ENCODE results near the gene ZNF593OS.

The ZNF593OS gene

GRCh38 chr1:26169669-26170471 lies 1.8 kb downstream of the ZNF593OS start, which contains the start of gene ZNF593:
Gene ZNF593, plus strand, starts transcription at chr1:26169908. Its CDS starts 76 bp downstream, at chr1:26169984.
- no peak within 1 kb of the TSS for H2BK5ac ChIP-seq (ENCODE audit: low read length)
- H4K5ac ChIP-seq (ENCODE audit: low read length), result no peak within 1 kb of the TSS
- H3K56ac ChIP-seq (ENCODE audit: low read length), result peak within 1 kb of the TSS; percentile 96
- no peak within 1 kb of the TSS for H3K27ac ChIP-seq (ENCODE audit: low read depth, low read length)
- peak within 1 kb of the TSS; percentile 77 for H3K9ac ChIP-seq (ENCODE audit: low read length)
- peak; percentile 93 for DNase-seq
- no CpG with 5 or more reads among the region's 76 CpGs for WGBS (ENCODE audit: extremely low coverage, insufficient coverage, low lambda C conversion rate)
- no peaks in the 10 kb centered on the region for H3K36me3 ChIP-seq (ENCODE audit: control insufficient read depth, insufficient read depth, low read length)
- peak within 1 kb of the TSS; percentile 78 for H3K4me2 ChIP-seq (ENCODE audit: low read length)
- H3K27me3 ChIP-seq (ENCODE audit: insufficient read depth, low read length, poor library complexity), result no peaks in the 10 kb centered on the region
- no peak within 1 kb of the TSS for H2BK120ac ChIP-seq (ENCODE audit: low read depth, low read length)
- H3K79me1 ChIP-seq (ENCODE audit: low read length), result peaks cover 14% of the 10 kb centered on the region
- H3K23ac ChIP-seq (ENCODE audit: low read length), result peak within 1 kb of the TSS; percentile 83
- H2AK5ac ChIP-seq (ENCODE audit: low read length), result peak within 1 kb of the TSS; percentile 50
- H3K79me2 ChIP-seq (ENCODE audit: control insufficient read depth, insufficient read depth, low read length), result peaks cover 8% of the 10 kb centered on the region
- peak within 1 kb of the TSS; percentile 39 for H3K4ac ChIP-seq (ENCODE audit: low read depth, low read length)
- peaks cover 14% of the 10 kb centered on the region for H3K4me1 ChIP-seq (ENCODE audit: control insufficient read depth, low read depth, low read length)
- H2BK15ac ChIP-seq (replicated peaks; ENCODE audit: low read depth), result no peak within 1 kb of the TSS
- peak within 1 kb of the TSS; percentile 31 for H3K18ac ChIP-seq (ENCODE audit: low read length)
- H3K4me3 ChIP-seq (ENCODE audit: low read length), result peak within 1 kb of the TSS; percentile 88
- no peak within 1 kb of the TSS for H4K8ac ChIP-seq (ENCODE audit: low read depth, low read length)

DNA sequence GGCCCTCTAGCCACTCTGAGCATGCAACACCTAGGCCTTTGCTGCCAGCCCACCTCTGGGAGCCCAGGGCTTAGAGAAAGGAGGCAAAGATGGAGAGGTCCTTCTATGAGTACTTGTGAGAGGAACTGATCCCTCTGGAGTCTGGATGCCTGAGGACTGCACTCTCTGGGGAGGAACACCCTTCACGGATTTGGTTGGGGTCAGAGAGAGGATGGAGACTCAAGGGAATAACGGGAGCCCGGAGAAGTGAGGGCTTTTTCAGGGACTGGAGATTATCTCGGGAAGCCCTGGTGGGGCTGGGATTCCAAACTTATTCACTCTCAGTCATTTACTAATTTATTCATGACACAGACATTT lies 2.5 kb downstream of the ZNF593OS start:
- Histone ChIP-seq H3K9ac (ENCODE audit: low read length) (no peak overlapping the region), H3K27me3 (ENCODE audit: insufficient read depth, low read length, poor library complexity) (no peaks in the 10 kb centered on the region), H2AK5ac (ENCODE audit: low read length) (no peak overlapping the region), H3K36me3 (ENCODE audit: control insufficient read depth, insufficient read depth, low read length) (no peaks in the 10 kb centered on the region), H4K5ac (ENCODE audit: low read length) (no peak overlapping the region), H3K79me1 (ENCODE audit: low read length) (peaks cover 14% of the 10 kb centered on the region), H2BK5ac (ENCODE audit: low read length) (no peak overlapping the region), H4K8ac (ENCODE audit: low read depth, low read length) (no peak overlapping the region), H2BK15ac (replicated peaks; ENCODE audit: low read depth) (no peak overlapping the region), H3K4me1 (ENCODE audit: control insufficient read depth, low read depth, low read length) (peaks cover 18% of the 10 kb centered on the region), H3K4me3 (ENCODE audit: low read length) (no peak overlapping the region), H3K23ac (ENCODE audit: low read length) (no peak overlapping the region), H3K79me2 (ENCODE audit: control insufficient read depth, insufficient read depth, low read length) (peaks cover 8% of the 10 kb centered on the region), H3K56ac (ENCODE audit: low read length) (peak overlapping the region; percentile 76), H3K4me2 (ENCODE audit: low read length) (peak overlapping the region; percentile 24), H3K18ac (ENCODE audit: low read length) (no peak overlapping the region), H3K27ac (ENCODE audit: low read depth, low read length) (no peak overlapping the region), H3K4ac (ENCODE audit: low read depth, low read length) (no peak overlapping the region), H2BK120ac (ENCODE audit: low read depth, low read length) (no peak overlapping the region)
- WGBS (ENCODE audit: extremely low coverage, insufficient coverage, low lambda C conversion rate), result no CpG with 5 or more reads among the region's 4 CpGs
- DNase-seq, result no peak

DNA sequence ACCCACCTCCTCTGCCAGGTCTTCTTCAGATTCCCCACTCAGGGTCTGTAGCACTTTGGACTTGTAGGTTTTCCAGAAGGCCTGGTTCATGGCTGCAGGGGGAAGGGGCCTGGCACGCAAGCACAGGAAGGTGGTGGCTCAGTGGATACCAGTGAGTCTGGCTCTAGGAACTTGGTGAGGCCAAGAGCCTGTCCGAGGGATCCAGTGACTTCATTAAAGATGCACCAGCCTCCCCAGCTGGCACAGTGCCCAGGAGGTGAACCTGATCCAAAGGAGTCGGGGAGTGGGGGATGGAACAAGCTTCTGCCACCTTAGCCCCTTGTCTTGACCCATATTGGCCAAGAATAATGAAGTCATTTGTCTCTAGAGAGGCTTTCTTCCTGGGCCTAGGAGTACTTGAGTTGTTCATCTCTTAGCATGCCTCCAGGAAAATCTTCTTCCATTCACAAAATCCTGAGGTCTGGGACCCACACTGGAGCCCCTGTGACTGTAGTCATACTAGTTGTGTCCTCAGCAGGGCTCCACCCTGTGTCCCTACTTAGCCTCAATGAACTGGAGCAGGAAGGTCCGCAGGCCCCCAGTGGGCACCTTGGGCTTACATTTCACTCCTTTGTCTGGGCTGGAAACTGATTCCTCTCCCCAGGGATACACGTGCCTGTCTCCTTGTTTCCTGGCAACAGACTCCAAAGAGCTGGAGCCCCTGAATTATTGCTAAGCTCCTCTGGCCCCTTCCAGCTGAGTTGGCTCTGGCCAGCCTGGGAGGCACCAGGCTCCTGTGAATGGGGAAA lies 3.0 kb downstream of the ZNF593OS start, which contains the start of gene C1orf232:
Gene C1orf232 (minus strand): TSS at position 554 of the 788 bp plus-strand sequence. CDS start 464 bp downstream, at position 90.
- Histone ChIP-seq H3K9ac (ENCODE audit: low read length) (peak within 1 kb of the TSS; percentile 77), H4K5ac (ENCODE audit: low read length) (no peak within 1 kb of the TSS), H3K36me3 (ENCODE audit: control insufficient read depth, insufficient read depth, low read length) (no peaks in the 10 kb centered on the region), H2BK120ac (ENCODE audit: low read depth, low read length) (no peak within 1 kb of the TSS), H3K4me2 (ENCODE audit: low read length) (peak within 1 kb of the TSS; percentile 78), H3K4me1 (ENCODE audit: control insufficient read depth, low read depth, low read length) (peaks cover 18% of the 10 kb centered on the region), H3K56ac (ENCODE audit: low read length) (peak within 1 kb of the TSS; percentile 96), H3K79me1 (ENCODE audit: low read length) (peaks cover 14% of the 10 kb centered on the region), H3K18ac (ENCODE audit: low read length) (no peak within 1 kb of the TSS), H3K27me3 (ENCODE audit: insufficient read depth, low read length, poor library complexity) (no peaks in the 10 kb centered on the region), H3K4me3 (ENCODE audit: low read length) (peak within 1 kb of the TSS; percentile 88), H2AK5ac (ENCODE audit: low read length) (peak within 1 kb of the TSS; percentile 18), H4K8ac (ENCODE audit: low read depth, low read length) (no peak within 1 kb of the TSS), H3K27ac (ENCODE audit: low read depth, low read length) (no peak within 1 kb of the TSS), H3K79me2 (ENCODE audit: control insufficient read depth, insufficient read depth, low read length) (peaks cover 8% of the 10 kb centered on the region), H2BK5ac (ENCODE audit: low read length) (no peak within 1 kb of the TSS), H3K23ac (ENCODE audit: low read length) (no peak within 1 kb of the TSS), H3K4ac (ENCODE audit: low read depth, low read length) (peak within 1 kb of the TSS; percentile 39), H2BK15ac (replicated peaks; ENCODE audit: low read depth) (no peak within 1 kb of the TSS)
- WGBS (ENCODE audit: extremely low coverage, insufficient coverage, low lambda C conversion rate), result no CpG with 5 or more reads among the region's 5 CpGs
- no peak for DNase-seq

DNA sequence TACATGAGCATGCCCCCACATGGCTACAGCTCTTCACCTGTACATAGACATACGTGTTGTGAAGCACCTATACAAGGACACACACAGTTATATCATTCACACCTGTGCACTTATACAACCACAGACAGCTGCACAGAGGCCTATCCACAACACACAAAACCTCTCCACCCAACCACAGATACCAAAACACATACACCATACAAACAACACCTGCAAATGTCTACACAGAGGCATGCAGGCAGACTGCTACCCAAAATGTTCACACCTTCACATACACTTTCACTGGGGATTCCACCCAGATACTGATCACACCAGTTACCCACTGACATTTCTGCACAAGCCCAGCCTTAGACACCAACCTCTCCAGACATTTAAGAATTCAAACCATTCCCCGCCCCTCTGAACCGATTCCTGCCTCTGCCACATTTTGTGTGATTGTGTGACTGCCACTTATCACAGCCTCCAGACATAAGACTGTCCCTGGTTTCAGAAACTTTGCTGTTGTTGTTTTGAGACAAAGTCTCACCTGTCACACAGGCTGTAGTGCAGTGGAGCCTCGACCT lies 4.8 kb downstream of the ZNF593OS start:
- H2BK15ac ChIP-seq (replicated peaks; ENCODE audit: low read depth), result no peak overlapping the region
- H3K18ac ChIP-seq (ENCODE audit: low read length), result no peak overlapping the region
- H3K36me3 ChIP-seq (ENCODE audit: control insufficient read depth, insufficient read depth, low read length), result no peaks in the 10 kb centered on the region
- no peak overlapping the region for H4K8ac ChIP-seq (ENCODE audit: low read depth, low read length)
- no peak overlapping the region for H3K9ac ChIP-seq (ENCODE audit: low read length)
- H2BK5ac ChIP-seq (ENCODE audit: low read length), result no peak overlapping the region
- H4K5ac ChIP-seq (ENCODE audit: low read length), result no peak overlapping the region
- no peak overlapping the region for H3K4ac ChIP-seq (ENCODE audit: low read depth, low read length)
- peaks cover 14% of the 10 kb centered on the region for H3K79me1 ChIP-seq (ENCODE audit: low read length)
- H3K79me2 ChIP-seq (ENCODE audit: control insufficient read depth, insufficient read depth, low read length), result peaks cover 8% of the 10 kb centered on the region
- peak overlapping the region; percentile 62 for H2AK5ac ChIP-seq (ENCODE audit: low read length)
- H3K27ac ChIP-seq (ENCODE audit: low read depth, low read length), result no peak overlapping the region
- peaks cover 18% of the 10 kb centered on the region for H3K4me1 ChIP-seq (ENCODE audit: control insufficient read depth, low read depth, low read length)
- H3K56ac ChIP-seq (ENCODE audit: low read length), result no peak overlapping the region
- WGBS (ENCODE audit: extremely low coverage, insufficient coverage, low lambda C conversion rate), result no CpG with 5 or more reads among the region's 4 CpGs
- no peak for DNase-seq
- no peak overlapping the region for H3K4me2 ChIP-seq (ENCODE audit: low read length)
- H3K4me3 ChIP-seq (ENCODE audit: low read length), result no peak overlapping the region
- H3K27me3 ChIP-seq (ENCODE audit: insufficient read depth, low read length, poor library complexity), result peaks cover 6% of the 10 kb centered on the region
- H2BK120ac ChIP-seq (ENCODE audit: low read depth, low read length), result no peak overlapping the region
- no peak overlapping the region for H3K23ac ChIP-seq (ENCODE audit: low read length)

GRCh38 chr1:26164861-26165842 lies 6.5 kb downstream of the ZNF593OS start:
- Histone ChIP-seq H3K18ac (ENCODE audit: low read length) (peak overlapping the region; percentile 3), H2BK120ac (ENCODE audit: low read depth, low read length) (no peak overlapping the region), H3K4ac (ENCODE audit: low read depth, low read length) (peak overlapping the region; percentile 1), H3K56ac (ENCODE audit: low read length) (peak overlapping the region; percentile 54), H2AK5ac (ENCODE audit: low read length) (no peak overlapping the region), H3K23ac (ENCODE audit: low read length) (no peak overlapping the region), H4K5ac (ENCODE audit: low read length) (no peak overlapping the region), H3K79me1 (ENCODE audit: low read length) (peaks cover 2% of the 10 kb centered on the region), H3K36me3 (ENCODE audit: control insufficient read depth, insufficient read depth, low read length) (no peaks in the 10 kb centered on the region), H3K4me1 (ENCODE audit: control insufficient read depth, low read depth, low read length) (peaks cover 23% of the 10 kb centered on the region), H3K4me2 (ENCODE audit: low read length) (peak overlapping the region; percentile 66), H3K9ac (ENCODE audit: low read length) (peak overlapping the region; percentile 49), H4K8ac (ENCODE audit: low read depth, low read length) (no peak overlapping the region), H3K79me2 (ENCODE audit: control insufficient read depth, insufficient read depth, low read length) (no peaks in the 10 kb centered on the region), H2BK5ac (ENCODE audit: low read length) (peak overlapping the region; percentile 7), H2BK15ac (replicated peaks; ENCODE audit: low read depth) (no peak overlapping the region), H3K27ac (ENCODE audit: low read depth, low read length) (no peak overlapping the region), H3K27me3 (ENCODE audit: insufficient read depth, low read length, poor library complexity) (peaks cover 6% of the 10 kb centered on the region), H3K4me3 (ENCODE audit: low read length) (no peak overlapping the region)
- peak; percentile 88 for DNase-seq
- no CpG with 5 or more reads among the region's 19 CpGs for WGBS (ENCODE audit: extremely low coverage, insufficient coverage, low lambda C conversion rate)

Measured in mesendoderm (in vitro differentiated cells).